ENCODE data around the gene HTR3B.
"Not testable (repeated sequence)": the region's sequence is repeated elsewhere in the genome, so short reads cannot be mapped to it uniquely, and the experiment has no call there.

HTR3B gene

GRCh38 chr11:113885897-113886296, 18.7 kb upstream of the HTR3B start:
- peak; percentile 82 for DNase-seq

- no peak for DNase-seq
These were observed 15.7 kb upstream of the HTR3B start for GRCh38 chr11:113888848-113889247.

- DNase-seq, result no peak
These were observed 10.1 kb upstream of the HTR3B start for GRCh38 chr11:113894421-113894996.

GRCh38 chr11:113895367-113896155, 9.0 kb upstream of the HTR3B start:
- DNase-seq, result peak; percentile 57

- peak; percentile 29 for DNase-seq
These were observed 8.3 kb upstream of the HTR3B start for GRCh38 chr11:113896156-113896879.

- no peak for DNase-seq
These were observed 3.5 kb upstream of the HTR3B start for GRCh38 chr11:113901141-113901540.

GRCh38 chr11:113906038-113906437, 1.4 kb downstream of the HTR3B start:
- DNase-seq, result peak; percentile 16

GRCh38 chr11:113906516-113906915, 1.9 kb downstream of the HTR3B start:
- DNase-seq, result no peak

- no peak for DNase-seq
These were observed 2.6 kb downstream of the HTR3B start for GRCh38 chr11:113907152-113907551.

- DNase-seq, result no peak
These were observed 3.1 kb downstream of the HTR3B start for GRCh38 chr11:113907681-113908080.

GRCh38 chr11:113908098-113908497, 3.5 kb downstream of the HTR3B start:
- DNase-seq, result no peak

GRCh38 chr11:113911491-113911890, 6.9 kb downstream of the HTR3B start:
- not testable (repeated sequence) for DNase-seq

- no peak for DNase-seq
These were observed 19.0 kb downstream of the HTR3B start for GRCh38 chr11:113923572-113923971.

GRCh38 chr11:113926273-113927197, 21.9 kb downstream of the HTR3B start:
- no peak for DNase-seq

- no peak for DNase-seq
These were observed 23.7 kb downstream of the HTR3B start for GRCh38 chr11:113928311-113928710.

- no peak for DNase-seq
These were observed 28.2 kb downstream of the HTR3B start for GRCh38 chr11:113932788-113933187.

- DNase-seq, result not testable (repeated sequence)
These were observed 29.6 kb downstream of the HTR3B start for GRCh38 chr11:113934193-113934592.

- no peak for DNase-seq
These were observed 30.2 kb downstream of the HTR3B start for GRCh38 chr11:113934761-113935160.

GRCh38 chr11:113935858-113936257, 31.3 kb downstream of the HTR3B start:
- no peak for DNase-seq

GRCh38 chr11:113937918-113938317, 33.3 kb downstream of the HTR3B start:
- DNase-seq, result no peak

GRCh38 chr11:113942256-113942655, 37.7 kb downstream of the HTR3B start:
- DNase-seq, result no peak

GRCh38 chr11:113946162-113946561, 41.6 kb downstream of the HTR3B start:
- DNase-seq, result not testable (repeated sequence)

- DNase-seq, result no peak
These were observed 43.4 kb downstream of the HTR3B start for GRCh38 chr11:113947994-113948393.

All from NCI-H146 (cell line).